Keratinocyte (primary cell): ENCODE data around the gene CHI3L2. TPM values are rescaled to one million over a fixed set of nuclear protein-coding genes. Genes with fewer than 3 reads are reported as not detected.

Source experiments
- DNase-seq: peaks from one replicate; pipeline ENCODE4 v3.0.0-alpha.2; 2011; ENCODE audit warnings: low read depth, missing footprints, low spot score
- FAIRE-seq: peaks from 2 replicates; lab custom pipeline; 2011; peaks lifted over from hg19 to GRCh38; lab: Jason Lieb, UNC
- H2AFZ ChIP-seq: 2 replicates; pipeline ENCODE4 v1.6.0; 2012; ENCODE audit warnings: low read length, control low read depth, inconsistent platforms; ENCODE audit not compliant: control insufficient read depth
- H3K27ac ChIP-seq: 2 replicates; pipeline ENCODE4 v1.5.1; 2011; ENCODE audit warnings: low read length; ENCODE audit not compliant: control insufficient read depth, insufficient read depth
- H3K27me3 ChIP-seq: 3 replicates; pipeline ENCODE4 v1.6.0; 2011; ENCODE audit warnings: low read length; ENCODE audit not compliant: control insufficient read depth, insufficient read depth; ENCODE audit errors: extremely low read depth
- H3K36me3 ChIP-seq, 2 experiments: 2 replicates in 1 of 2; 3 replicates in 1 of 2; pipeline ENCODE4 v1.5.1; 2011; ENCODE audit warnings: low read length in 2 of 2, mild to moderate bottlenecking in 1 of 2; ENCODE audit not compliant: control insufficient read depth in 2 of 2, insufficient read depth in 2 of 2; ENCODE audit errors: extremely low read depth in 1 of 2
- H3K4me1 ChIP-seq: 3 replicates; pipeline ENCODE4 v1.5.1; 2011; ENCODE audit warnings: low read length; ENCODE audit not compliant: control insufficient read depth, insufficient read depth; ENCODE audit errors: extremely low read depth
- H3K4me2 ChIP-seq: 3 replicates; pipeline ENCODE4 v1.6.0; 2011; ENCODE audit warnings: low read depth, low read length; ENCODE audit not compliant: control insufficient read depth, insufficient read depth; ENCODE audit errors: extremely low read depth
- H3K4me3 ChIP-seq, 3 experiments: fragments of 200-600 bp in 1 of 3; sonication (generic) in 1 of 3; 2 replicates in 2 of 3; 3 replicates in 1 of 3; pipeline ENCODE4 v1.5.1; 2011 to 2016; ENCODE audit warnings: low read length in 3 of 3, mild to moderate bottlenecking in 3 of 3, control low read depth in 2 of 3, inconsistent platforms in 1 of 3, low read depth in 1 of 3, mixed read lengths in 1 of 3, mixed run types in 1 of 3, moderate library complexity in 1 of 3; ENCODE audit not compliant: control insufficient read depth in 2 of 3, insufficient read depth in 2 of 3; ENCODE audit errors: extremely low read depth in 1 of 3
- H3K79me2 ChIP-seq: 2 replicates; pipeline ENCODE4 v1.6.0; 2012; ENCODE audit warnings: low read length; ENCODE audit not compliant: control insufficient read depth, insufficient read depth
- H3K9ac ChIP-seq: 3 replicates; pipeline ENCODE4 v1.6.0; 2011; ENCODE audit warnings: low read length; ENCODE audit not compliant: control insufficient read depth, insufficient read depth; ENCODE audit errors: extremely low read depth
- H3K9me1 ChIP-seq: 3 replicates; pipeline ENCODE4 v1.6.0; 2011; ENCODE audit warnings: low read length; ENCODE audit not compliant: control insufficient read depth, insufficient read depth; ENCODE audit errors: extremely low read depth
- H3K9me3 ChIP-seq: 2 replicates; pipeline ENCODE4 v1.5.1; 2012; ENCODE audit warnings: low read depth, low read length; ENCODE audit not compliant: control insufficient read depth
- H4K20me1 ChIP-seq: 3 replicates; pipeline ENCODE4 v1.6.0; 2011; ENCODE audit warnings: low read length; ENCODE audit not compliant: control insufficient read depth, insufficient read depth; ENCODE audit errors: extremely low read depth
- CTCF ChIP-seq, 3 experiments: IDR thresholded peaks in 1 of 3; conservative IDR thresholded peaks in 1 of 3; optimal IDR thresholded peaks in 1 of 3; 2 replicates in 2 of 3; 3 replicates in 1 of 3; pipeline versions ENCODE3 to v1.5.1; 2011; ENCODE audit warnings: low read length in 3 of 3, mild to moderate bottlenecking in 3 of 3, moderate library complexity in 2 of 3, control low read depth in 1 of 3, inconsistent platforms in 1 of 3; ENCODE audit not compliant: insufficient read depth in 2 of 3; ENCODE audit errors: extremely low read depth in 1 of 3
- EZH2 ChIP-seq: IDR thresholded peaks from one replicate; pipeline ENCODE4 v1.6.1; 2012; ENCODE audit warnings: inconsistent platforms, mild to moderate bottlenecking, low read length, moderate library complexity
- dilution Hi-C: fragments of 300-500 bp; cut with MboI; formaldehyde crosslinking; loops from one replicate; pipeline ENCODE4 v1.7.0; 2020; ENCODE audit warnings: low sequenced_read_pairs; ENCODE audit not compliant: extremely low pct_ligation_motif_present
- polyA plus RNA-seq, 5 experiments: library from polyadenylated mRNA; depleted of rRNA in 3 of 5; stranded (reverse) in 3 of 5; stranded (forward) in 1 of 5; unstranded in 1 of 5; fragments of >200 nt; gene quantifications; 1 replicate in 1 of 5; 2 replicates in 3 of 5; 3 replicates in 1 of 5; pipeline versions ENCODE4 v1.2.1 to v1.2.3, GENCODE V29; 2011 to 2012; ENCODE audit warnings: missing spikeins in 2 of 5, low read depth in 1 of 5, low replicate concordance in 1 of 5

CHI3L2 gene
- polyA plus RNA-seq, 1 donor (not counting 4 experiments of a cell fraction or from before 2014, with no cell fraction given), result 2.5 TPM

GRCh38 chr1:111225091-111225490 lies 2.4 kb upstream of the CHI3L2 start:
- H3K9me1 ChIP-seq, result no peaks in the 10 kb centered on the region
- no peak for DNase-seq
- no peak overlapping the region for H3K9ac ChIP-seq
- H3K4me3 ChIP-seq, result no peak overlapping the region
- peaks cover 32% of the 10 kb centered on the region for H3K4me1 ChIP-seq
- H3K4me2 ChIP-seq, result no peak overlapping the region
- no peak overlapping the region for H2AFZ ChIP-seq
- no peaks in the 10 kb centered on the region for H3K9me3 ChIP-seq
- no peaks in the 10 kb centered on the region for H3K79me2 ChIP-seq
- TF ChIP-seq CTCF (optimal IDR thresholded peaks at IDR 0.05 in 1 of 3, IDR thresholded peaks at IDR 0.05 in 1 of 3, conservative IDR thresholded peaks at IDR 0.05 in 1 of 3; ENCODE audit: extremely low read depth in 1 of 3, insufficient read depth in 2 of 3, low read length in 3 of 3) (no peak), EZH2 (no peak)
- H4K20me1 ChIP-seq, result no peaks in the 10 kb centered on the region
- H3K36me3 ChIP-seq, result no peaks in the 10 kb centered on the region
- FAIRE-seq, result no peak
- dilution Hi-C loops, result no loop called here
- H3K27ac ChIP-seq, result no peak overlapping the region
- no peaks in the 10 kb centered on the region for H3K27me3 ChIP-seq

GRCh38 chr1:111225717-111226400 lies 1.7 kb upstream of the CHI3L2 start:
- H3K9ac ChIP-seq, result no peak overlapping the region
- DNase-seq (no peak), FAIRE-seq (no peak)
- no peak overlapping the region for H2AFZ ChIP-seq
- no peaks in the 10 kb centered on the region for H3K36me3 ChIP-seq
- dilution Hi-C loops, result no loop called here
- H3K9me1 ChIP-seq, result no peaks in the 10 kb centered on the region
- TF ChIP-seq CTCF (optimal IDR thresholded peaks at IDR 0.05 in 1 of 3, IDR thresholded peaks at IDR 0.05 in 1 of 3, conservative IDR thresholded peaks at IDR 0.05 in 1 of 3; ENCODE audit: extremely low read depth in 1 of 3, insufficient read depth in 2 of 3, low read length in 3 of 3), result no peak
- TF ChIP-seq EZH2, result no peak
- no peak overlapping the region for H3K27ac ChIP-seq
- H3K4me2 ChIP-seq, result no peak overlapping the region
- H3K4me1 ChIP-seq, result peaks cover 32% of the 10 kb centered on the region
- no peak overlapping the region for H3K4me3 ChIP-seq
- H3K27me3 ChIP-seq, result no peaks in the 10 kb centered on the region
- no peaks in the 10 kb centered on the region for H3K9me3 ChIP-seq
- no peaks in the 10 kb centered on the region for H4K20me1 ChIP-seq
- no peaks in the 10 kb centered on the region for H3K79me2 ChIP-seq
